Kidney (tissue), 14 donors: ENCODE measurements around the gene SYNDIG1. TPM values are rescaled to one million over a fixed set of nuclear protein-coding genes. Genes with fewer than 3 reads are reported as not detected.
A peak's percentile ranks its signal among the peaks of the same experiment; 100 is the strongest.

ENCODE experiments used
- DNase-seq, 5 donors: peaks; one replicate each; pipeline ENCODE4 v3.0.0-alpha.2; 2013 to 2020
- FAIRE-seq: peaks from 2 replicates; lab custom pipeline; 2012; peaks lifted over from hg19 to GRCh38; lab: Jason Lieb, UNC
- H3K27ac ChIP-seq, 2 donors: one replicate each; pipeline ENCODE4 v1.7.0; 2013; ENCODE audit warnings: low read depth in 2 of 2, low read length in 2 of 2, inconsistent platforms in 1 of 2
- H3K27me3 ChIP-seq: one replicate; pipeline ENCODE4 v1.7.1; 2013; ENCODE audit warnings: low read length, inconsistent platforms; ENCODE audit not compliant: control insufficient read depth, insufficient read depth
- H3K36me3 ChIP-seq, 3 donors: one replicate each; pipeline versions ENCODE4 v1.7.0 to v1.7.1; 2013; ENCODE audit warnings: low read length in 3 of 3, control low read depth in 1 of 3, inconsistent platforms in 1 of 3; ENCODE audit not compliant: insufficient read depth in 3 of 3, control insufficient read depth in 2 of 3
- H3K4me1 ChIP-seq, 3 donors: one replicate each; pipeline versions ENCODE4 v1.7.0 to v1.7.1; 2013; ENCODE audit warnings: low read length in 3 of 3, inconsistent platforms in 1 of 3, low read depth in 1 of 3; ENCODE audit not compliant: control insufficient read depth in 2 of 3, insufficient read depth in 2 of 3
- H3K4me3 ChIP-seq, 3 donors: one replicate each; pipeline versions ENCODE4 v1.7.0 to v1.8.1; 2013; ENCODE audit warnings: low read length in 3 of 3, control low read depth in 1 of 3, inconsistent platforms in 1 of 3
- H3K9ac ChIP-seq, 3 donors: one replicate each; pipeline versions ENCODE4 v1.7.0 to v1.7.1; 2013; ENCODE audit warnings: low read length in 3 of 3, control low read depth in 1 of 3, inconsistent platforms in 1 of 3
- H3K9me3 ChIP-seq, 3 donors: one replicate each; pipeline versions ENCODE4 v1.7.0 to v1.7.1; 2013; ENCODE audit warnings: low read length in 3 of 3, control low read depth in 1 of 3, inconsistent platforms in 1 of 3; ENCODE audit not compliant: control insufficient read depth in 2 of 3, insufficient read depth in 1 of 3
- CTCF ChIP-seq: IDR thresholded peaks from 3 replicates; pipeline ENCODE4 v1.5.1; 2012; ENCODE audit warnings: mild to moderate bottlenecking, moderate library complexity, borderline replicate concordance; ENCODE audit not compliant: insufficient read depth; ENCODE audit errors: extremely low read depth
- intact Hi-C: fragments of 100-400 bp; cut with DNase I; formaldehyde crosslinking; loops from one replicate; pipeline ENCODE4 v1.11.1; 2022
- polyA plus RNA-seq: library from polyadenylated mRNA; stranded (reverse); fragments of 350-450 nt; fragmentation: Illumina TruSeq; extraction: RNeasy Lipid Tissue Mini Kit (QIAGEN cat#74804); gene quantifications from one replicate; pipeline ENCODE4 v1.2.3, GENCODE V29; 2014; ENCODE audit warnings: low read depth, low replicate concordance; ENCODE audit not compliant: insufficient read depth
- total RNA-seq: library from RNA; stranded (reverse); fragmentation: NEBNext Ultra II Directional; extraction: Animal tissue kit (Norgen Biotek cat#: 25700); gene quantifications from one replicate; pipeline ENCODE4 v1.2.1, GENCODE V29; 2021
- donor health status: control.
- donor health status: control.
- donor health status: control.
- donor health status: control.
- donor health status: control.
- donor health status: DM: yes; HTN: yes; CAD: no.
- donor health status: Normal renal cell carcinoma (clear cell type).

SYNDIG1 gene
- total and polyA plus RNA-seq, 2 donors from 2014 or later = 5.4 to 8.2 TPM

- H3K4me1 ChIP-seq = no peaks in the 10 kb centered on the region
- H3K36me3 ChIP-seq = no peaks in the 10 kb centered on the region
- no peak overlapping the region for H3K4me3 ChIP-seq
- TF ChIP-seq CTCF = no peak
- no peaks in the 10 kb centered on the region for H3K9me3 ChIP-seq
- no peak for DNase-seq
- no peak for FAIRE-seq
- no peak overlapping the region for H3K27ac ChIP-seq
- intact Hi-C loops = no loop called here
- H3K27me3 ChIP-seq = no peaks in the 10 kb centered on the region
- no peak overlapping the region for H3K9ac ChIP-seq
Observed at GRCh38 chr20:24627926-24628325, 158.5 kb downstream of the SYNDIG1 start.

- no peaks in the 10 kb centered on the region for H3K27me3 ChIP-seq
- TF ChIP-seq CTCF = no peak
- no peak overlapping the region for H3K4me3 ChIP-seq
- intact Hi-C loops = no loop called here
- FAIRE-seq = no peak
- H3K9me3 ChIP-seq = no peaks in the 10 kb centered on the region
- H3K36me3 ChIP-seq = no peaks in the 10 kb centered on the region
- no peak for DNase-seq
- H3K4me1 ChIP-seq = no peaks in the 10 kb centered on the region
- H3K27ac ChIP-seq = no peak overlapping the region
- H3K9ac ChIP-seq = no peak overlapping the region
Observed at GRCh38 chr20:24628985-24629384, 159.6 kb downstream of the SYNDIG1 start.

- no peak for TF ChIP-seq CTCF
- H3K36me3 ChIP-seq = no peaks in the 10 kb centered on the region
- no peak overlapping the region for H3K9ac ChIP-seq
- H3K4me1 ChIP-seq = no peaks in the 10 kb centered on the region
- H3K27me3 ChIP-seq = no peaks in the 10 kb centered on the region
- H3K9me3 ChIP-seq = no peaks in the 10 kb centered on the region
- DNase-seq (peak in 3 of 5 donors; percentile 40 to 54 (median 54)), FAIRE-seq (no peak)
- intact Hi-C loops = no loop called here
- no peak overlapping the region for H3K4me3 ChIP-seq
- H3K27ac ChIP-seq = no peak overlapping the region
Observed at GRCh38 chr20:24629668-24630067, 160.2 kb downstream of the SYNDIG1 start.
